ENCODE data around the gene HBM. TPM values are rescaled to one million over a fixed set of nuclear protein-coding genes. Genes with fewer than 3 reads are reported as not detected.

Gene HBM
- total RNA-seq, 4 donors from 2014 or later: not detected

GRCh38 chr16:180101-180675, 14.4 kb downstream of the HBM start, which contains the start of gene HBQ1:
Gene HBQ1, plus strand, starts transcription at chr16:180459. Its CDS starts 28 bp downstream, at chr16:180487.
- H3K9me3 ChIP-seq: no peaks in the 10 kb centered on the region
- TF ChIP-seq POLR2AphosphoS5 (IDR thresholded peaks at IDR 0.05) (no peak), POLR2A (IDR thresholded peaks at IDR 0.05) (no peak), EP300 (IDR thresholded peaks at IDR 0.05; ENCODE audit: low read depth) (no peak)
- TF ChIP-seq, protein P1, sequence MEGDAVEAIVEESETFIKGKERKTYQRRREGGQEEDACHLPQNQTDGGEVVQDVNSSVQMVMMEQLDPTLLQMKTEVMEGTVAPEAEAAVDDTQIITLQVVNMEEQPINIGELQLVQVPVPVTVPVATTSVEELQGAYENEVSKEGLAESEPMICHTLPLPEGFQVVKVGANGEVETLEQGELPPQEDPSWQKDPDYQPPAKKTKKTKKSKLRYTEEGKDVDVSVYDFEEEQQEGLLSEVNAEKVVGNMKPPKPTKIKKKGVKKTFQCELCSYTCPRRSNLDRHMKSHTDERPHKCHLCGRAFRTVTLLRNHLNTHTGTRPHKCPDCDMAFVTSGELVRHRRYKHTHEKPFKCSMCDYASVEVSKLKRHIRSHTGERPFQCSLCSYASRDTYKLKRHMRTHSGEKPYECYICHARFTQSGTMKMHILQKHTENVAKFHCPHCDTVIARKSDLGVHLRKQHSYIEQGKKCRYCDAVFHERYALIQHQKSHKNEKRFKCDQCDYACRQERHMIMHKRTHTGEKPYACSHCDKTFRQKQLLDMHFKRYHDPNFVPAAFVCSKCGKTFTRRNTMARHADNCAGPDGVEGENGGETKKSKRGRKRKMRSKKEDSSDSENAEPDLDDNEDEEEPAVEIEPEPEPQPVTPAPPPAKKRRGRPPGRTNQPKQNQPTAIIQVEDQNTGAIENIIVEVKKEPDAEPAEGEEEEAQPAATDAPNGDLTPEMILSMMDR (IDR thresholded peaks at IDR 0.05): no peak
- H3K27me3 ChIP-seq: peaks cover 55% of the 10 kb centered on the region
- in situ Hi-C loops (cut with MboI; ENCODE audit: low pct_ligation_motif_present in 1 of 4, low pct_unique_long_range_greater_than_20kb in 1 of 4, low sequenced_read_pairs in 3 of 4): loop anchor here in 1 of 4 donors (5.0 kb wide), 1 partner anchor 73 kb away; no protein-coding TSS in a partner anchor
- peaks cover 12 to 27% (median 20%) of the 10 kb centered on the region in 4 donors for H3K4me1 ChIP-seq
- H3K27ac ChIP-seq: no peak within 1 kb of the TSS
- no peak for DNase-seq
- H3K36me3 ChIP-seq: no peaks in the 10 kb centered on the region
- WGBS, 2 donors (ENCODE audit: low coverage in 1 of 2): 26% methylated on average over 26 of the region's 59 CpGs; no CpG with 5 or more reads in 1 of the 2 donors
- intact Hi-C loops (cut with DNase I; ENCODE audit: low total_unique reads): loop anchor here (5.0 kb wide), 1 partner anchor 73 kb away; no protein-coding TSS in a partner anchor
- H3K4me3 ChIP-seq: peak within 1 kb of the TSS in 2 of 4 donors; percentile 22 to 41

DNA sequence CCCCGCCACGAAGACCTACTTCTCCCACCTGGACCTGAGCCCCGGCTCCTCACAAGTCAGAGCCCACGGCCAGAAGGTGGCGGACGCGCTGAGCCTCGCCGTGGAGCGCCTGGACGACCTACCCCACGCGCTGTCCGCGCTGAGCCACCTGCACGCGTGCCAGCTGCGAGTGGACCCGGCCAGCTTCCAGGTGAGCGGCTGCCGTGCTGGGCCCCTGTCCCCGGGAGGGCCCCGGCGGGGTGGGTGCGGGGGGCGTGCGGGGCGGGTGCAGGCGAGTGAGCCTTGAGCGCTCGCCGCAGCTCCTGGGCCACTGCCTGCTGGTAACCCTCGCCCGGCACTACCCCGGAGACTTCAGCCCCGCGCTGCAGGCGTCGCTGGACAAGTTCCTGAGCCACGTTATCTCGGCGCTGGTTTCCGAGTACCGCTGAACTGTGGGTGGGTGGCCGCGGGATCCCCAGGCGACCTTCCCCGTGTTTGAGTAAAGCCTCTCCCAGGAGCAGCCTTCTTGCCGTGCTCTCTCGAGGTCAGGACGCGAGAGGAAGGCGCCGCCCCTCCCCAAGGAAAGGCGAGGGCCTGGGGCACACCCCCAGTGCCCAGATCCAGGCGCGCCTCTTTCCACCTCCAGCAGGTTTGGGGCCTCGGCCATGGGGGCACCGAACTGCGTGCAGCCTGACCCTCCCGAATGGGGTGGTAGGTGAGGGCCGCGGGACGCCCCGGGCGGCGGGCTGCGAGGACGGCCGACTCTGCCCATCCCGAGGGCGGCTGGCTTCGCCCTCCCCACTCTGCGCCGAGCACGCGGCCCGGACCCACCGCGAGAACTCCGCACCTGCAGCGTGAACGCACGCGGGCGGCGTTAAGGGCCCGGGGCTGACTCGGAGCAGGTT, 15.1 kb downstream of the HBM start:
- Histone ChIP-seq H3K9me3 (no peaks in the 10 kb centered on the region), H3K27me3 (peaks cover 47% of the 10 kb centered on the region), H3K36me3 (no peaks in the 10 kb centered on the region), H3K4me3 (peak overlapping the region in 2 of 4 donors; percentile 22 to 41), H3K4me1 (peaks cover 12 to 26% (median 20%) of the 10 kb centered on the region in 4 donors), H3K27ac (no peak overlapping the region)
- 1% methylated on average over 65 of the region's 89 CpGs; no CpG with 5 or more reads in 1 of the 2 donors for WGBS, 2 donors (ENCODE audit: low coverage in 1 of 2)
- intact Hi-C loops (cut with DNase I; ENCODE audit: low total_unique reads): loop anchor here (5.0 kb wide), 1 partner anchor 74 kb away; no protein-coding TSS in a partner anchor
- DNase-seq: peak; percentile 82
- in situ Hi-C loops (cut with MboI; ENCODE audit: low pct_ligation_motif_present in 1 of 4, low pct_unique_long_range_greater_than_20kb in 1 of 4, low sequenced_read_pairs in 3 of 4): loop anchor here in 1 of 4 donors (5.0 kb wide), 1 partner anchor 74 kb away; no protein-coding TSS in a partner anchor
- peak in 1 of 3 donors; percentile 53 for TF ChIP-seq POLR2AphosphoS5 (IDR thresholded peaks at IDR 0.05)
- TF ChIP-seq, protein P1 (IDR thresholded peaks at IDR 0.05): no peak
- TF ChIP-seq POLR2A (IDR thresholded peaks at IDR 0.05): peak; percentile 5

GRCh38 chr16:181565-182021, 15.8 kb downstream of the HBM start:
- intact Hi-C loops (cut with DNase I; ENCODE audit: low total_unique reads): loop anchor here (5.0 kb wide), 1 partner anchor 74 kb away; no protein-coding TSS in a partner anchor
- H3K9me3 ChIP-seq: no peaks in the 10 kb centered on the region
- TF ChIP-seq POLR2A (IDR thresholded peaks at IDR 0.05) (peak; percentile 5), POLR2AphosphoS5 (IDR thresholded peaks at IDR 0.05) (no peak), EP300 (IDR thresholded peaks at IDR 0.05; ENCODE audit: low read depth) (no peak)
- TF ChIP-seq, protein P1 (IDR thresholded peaks at IDR 0.05): peak; percentile 91 to 99 (median 98)

More at GRCh38 chr16:181565-182021, 15.8 kb downstream of the HBM start:
- Histone ChIP-seq H3K27ac (no peak overlapping the region), H3K36me3 (no peaks in the 10 kb centered on the region), H3K27me3 (peaks cover 45% of the 10 kb centered on the region), H3K4me1 (peaks cover 12 to 24% (median 20%) of the 10 kb centered on the region in 4 donors), H3K4me3 (peak overlapping the region in 1 of 4 donors; percentile 41)
- no peak for DNase-seq
- WGBS, 2 donors (ENCODE audit: low coverage in 1 of 2): 8% methylated on average over 22 of the region's 22 CpGs; no CpG with 5 or more reads in 1 of the 2 donors
- in situ Hi-C loops (cut with MboI; ENCODE audit: low pct_ligation_motif_present in 1 of 4, low pct_unique_long_range_greater_than_20kb in 1 of 4, low sequenced_read_pairs in 3 of 4): loop anchor here in 1 of 4 donors (5.0 kb wide), 1 partner anchor 74 kb away; no protein-coding TSS in a partner anchor

Measured in transverse colon (tissue), 4 donors.